ENCODE measurements around the gene COMMD1. TPM values are rescaled to one million over a fixed set of nuclear protein-coding genes. Genes with fewer than 3 reads are reported as not detected.

Gene COMMD1
- total RNA-seq, 1 donor, result 60.7 TPM

GRCh38 chr2:62133320-62133823, 227.9 kb downstream of the COMMD1 start:
- no peak overlapping the region for H3K4me3 ChIP-seq (ENCODE audit: low read depth, low read length)
- TF ChIP-seq CTCF (IDR thresholded peaks at IDR 0.05; ENCODE audit: insufficient read depth, low read length), result no peak
- DNase-seq (ENCODE audit: low read depth), result no peak

GRCh38 chr2:62136956-62137830, 231.7 kb downstream of the COMMD1 start:
- DNase-seq (ENCODE audit: low read depth), result peak; percentile 43
- H3K4me3 ChIP-seq (ENCODE audit: low read depth, low read length), result no peak overlapping the region
- no peak for TF ChIP-seq CTCF (IDR thresholded peaks at IDR 0.05; ENCODE audit: insufficient read depth, low read length)

GRCh38 chr2:62140426-62141141, 235.1 kb downstream of the COMMD1 start:
- DNase-seq (ENCODE audit: low read depth), result no peak
- H3K4me3 ChIP-seq (ENCODE audit: low read depth, low read length), result no peak overlapping the region
- TF ChIP-seq CTCF (IDR thresholded peaks at IDR 0.05; ENCODE audit: insufficient read depth, low read length), result no peak

GRCh38 chr2:62141142-62141740, 235.8 kb downstream of the COMMD1 start:
- no peak for TF ChIP-seq CTCF (IDR thresholded peaks at IDR 0.05; ENCODE audit: insufficient read depth, low read length)
- DNase-seq (ENCODE audit: low read depth), result no peak
- H3K4me3 ChIP-seq (ENCODE audit: low read depth, low read length), result no peak overlapping the region

GRCh38 chr2:62142054-62142453, 236.6 kb downstream of the COMMD1 start:
- DNase-seq (ENCODE audit: low read depth), result no peak
- H3K4me3 ChIP-seq (ENCODE audit: low read depth, low read length), result no peak overlapping the region
- TF ChIP-seq CTCF (IDR thresholded peaks at IDR 0.05; ENCODE audit: insufficient read depth, low read length), result no peak

- no peak overlapping the region for H3K4me3 ChIP-seq (ENCODE audit: low read depth, low read length)
- no peak for DNase-seq (ENCODE audit: low read depth)
- no peak for TF ChIP-seq CTCF (IDR thresholded peaks at IDR 0.05; ENCODE audit: insufficient read depth, low read length)
Measured at GRCh38 chr2:62143696-62144095, 238.2 kb downstream of the COMMD1 start.
